CD4-positive, alpha-beta T cell treated with Interleukin-4 for 1 hour (primary cell): ENCODE measurements around the gene RPL10.
"Not testable (repeated sequence)": the region's sequence is repeated elsewhere in the genome, so short reads cannot be mapped to it uniquely, and the experiment has no call there.

Experiments used
- DNase-seq, 2 donors: peaks; one replicate each; pipeline ENCODE4 v3.0.0-alpha.2; 2020 to 2022

The RPL10 gene

DNA sequence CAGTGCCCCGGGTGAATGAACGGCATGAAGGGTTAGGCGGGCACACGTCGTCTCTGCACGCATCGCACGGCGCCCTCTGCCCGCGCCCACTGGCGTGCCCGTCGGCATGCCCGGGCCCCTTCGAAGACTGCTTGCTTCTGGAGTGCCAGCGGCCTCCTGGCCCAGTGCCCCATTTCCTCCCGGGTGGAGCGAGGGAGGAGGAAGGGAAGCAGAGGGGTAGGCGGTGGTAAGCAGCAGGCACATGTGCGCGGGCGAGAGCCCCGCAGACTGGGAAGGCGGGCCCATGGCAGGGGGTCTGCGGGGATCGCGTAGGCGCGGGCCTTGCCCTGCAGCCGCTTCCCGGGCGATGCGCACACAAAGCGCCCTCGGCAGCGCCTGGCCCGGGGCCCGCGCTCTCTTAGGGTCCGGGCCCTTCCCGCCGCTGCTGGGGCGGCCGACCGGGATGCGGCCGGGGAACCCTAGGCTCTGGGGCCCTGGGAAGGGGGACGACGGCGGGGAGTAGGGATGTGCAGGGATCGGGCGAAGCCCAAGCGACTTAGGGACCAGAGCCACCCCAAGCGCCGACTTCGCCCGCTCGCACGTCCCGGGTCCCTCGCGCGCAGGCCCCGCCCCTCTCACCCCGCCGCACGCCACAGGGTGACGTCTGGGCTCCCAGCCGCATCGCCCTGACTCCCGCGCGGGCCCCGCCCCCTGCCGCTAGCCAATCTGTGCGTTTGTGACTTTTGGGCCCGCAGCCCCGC is 19.9 kb upstream of the RPL10 start:
- peak; percentile 43 to 53 for DNase-seq

DNA sequence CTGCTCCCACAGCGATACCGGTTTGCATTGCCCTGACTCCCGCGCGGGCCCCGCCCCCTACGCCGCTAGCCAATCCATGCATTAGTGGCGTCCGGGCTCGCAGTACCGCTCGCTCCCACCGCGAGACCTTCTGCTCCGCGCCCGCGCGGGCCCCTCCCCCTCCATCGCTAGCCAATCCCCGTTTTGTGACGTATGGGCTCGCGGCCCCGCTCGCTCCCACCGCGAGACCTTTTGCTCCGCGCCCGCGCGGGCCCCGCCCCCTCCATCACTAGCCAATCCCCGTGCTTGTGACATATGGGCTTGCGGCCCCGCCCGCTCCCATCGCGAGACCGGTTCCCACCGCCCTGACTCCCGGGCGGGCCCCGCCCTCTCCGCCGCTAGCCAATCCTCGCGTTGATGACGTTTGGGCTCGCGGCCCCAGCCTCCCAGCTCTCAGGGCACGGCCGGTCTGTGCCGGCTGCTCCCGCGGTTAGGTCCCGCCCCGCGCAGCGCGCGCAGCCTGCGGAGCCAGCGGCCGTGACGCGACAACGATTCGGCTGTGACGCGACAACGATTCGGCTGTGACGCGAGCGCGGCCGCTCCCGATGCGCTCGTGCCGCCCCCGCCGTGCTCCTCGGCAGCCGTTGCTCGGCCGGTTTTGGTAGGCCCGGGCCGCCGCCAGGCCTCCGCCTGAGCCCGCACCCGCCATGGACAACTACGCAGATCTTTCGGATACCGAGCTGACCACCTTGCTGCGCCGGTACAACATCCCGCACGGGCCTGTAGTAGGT is 19.2 kb upstream of the RPL10 start, which contains the start of gene EMD:
Gene EMD, plus strand, starts transcription at position 497 of the 770 bp plus-strand sequence. Its CDS starts 190 bp downstream, at position 687.
- DNase-seq, result peak; percentile 98 to 99

DNA sequence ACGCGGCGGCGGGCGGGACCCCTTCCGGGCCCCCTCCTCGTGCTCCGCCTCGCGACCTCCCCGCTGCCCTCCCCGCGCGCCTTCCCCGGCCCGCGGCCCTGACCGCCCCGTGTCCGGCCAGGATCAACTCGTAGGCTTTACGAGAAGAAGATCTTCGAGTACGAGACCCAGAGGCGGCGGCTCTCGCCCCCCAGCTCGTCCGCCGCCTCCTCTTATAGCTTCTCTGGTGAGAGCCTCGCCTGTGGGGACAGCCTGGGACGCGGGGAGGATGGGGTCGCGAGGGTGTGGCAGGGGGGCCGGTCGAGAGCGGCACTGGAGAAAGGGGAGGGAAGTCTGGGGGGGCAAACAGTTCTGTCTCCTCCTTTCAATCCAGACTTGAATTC is 18.6 kb upstream of the RPL10 start:
- DNase-seq, result no peak

DNA sequence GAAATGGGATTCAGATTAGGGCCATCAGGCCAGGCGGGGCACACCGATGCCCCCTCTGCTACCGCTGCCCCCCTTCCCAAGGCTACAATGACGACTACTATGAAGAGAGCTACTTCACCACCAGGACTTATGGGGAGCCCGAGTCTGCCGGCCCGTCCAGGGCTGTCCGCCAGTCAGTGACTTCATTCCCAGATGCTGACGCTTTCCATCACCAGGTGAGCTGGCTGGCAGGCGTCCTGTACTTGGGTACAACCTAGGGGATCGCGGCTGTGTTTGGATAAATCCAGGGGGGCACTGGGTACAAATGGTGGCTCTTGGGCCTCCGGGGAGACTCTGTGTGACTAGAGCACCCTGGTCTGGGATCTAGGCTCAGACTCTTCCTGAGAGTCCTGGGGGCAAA is 18.0 kb upstream of the RPL10 start:
- peak in 1 of 2 donors; percentile 0 for DNase-seq

DNA sequence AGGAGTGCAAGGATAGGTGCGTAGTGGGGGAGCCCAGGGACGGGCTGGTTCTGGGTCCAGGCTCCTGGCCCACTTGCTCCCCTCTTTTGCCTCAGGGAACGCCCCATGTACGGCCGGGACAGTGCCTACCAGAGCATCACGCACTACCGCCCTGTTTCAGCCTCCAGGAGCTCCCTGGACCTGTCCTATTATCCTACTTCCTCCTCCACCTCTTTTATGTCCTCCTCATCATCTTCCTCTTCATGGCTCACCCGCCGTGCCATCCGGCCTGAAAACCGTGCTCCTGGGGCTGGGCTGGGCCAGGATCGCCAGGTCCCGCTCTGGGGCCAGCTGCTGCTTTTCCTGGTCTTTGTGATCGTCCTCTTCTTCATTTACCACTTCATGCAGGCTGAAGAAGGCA is 17.4 kb upstream of the RPL10 start:
- no peak for DNase-seq

DNA sequence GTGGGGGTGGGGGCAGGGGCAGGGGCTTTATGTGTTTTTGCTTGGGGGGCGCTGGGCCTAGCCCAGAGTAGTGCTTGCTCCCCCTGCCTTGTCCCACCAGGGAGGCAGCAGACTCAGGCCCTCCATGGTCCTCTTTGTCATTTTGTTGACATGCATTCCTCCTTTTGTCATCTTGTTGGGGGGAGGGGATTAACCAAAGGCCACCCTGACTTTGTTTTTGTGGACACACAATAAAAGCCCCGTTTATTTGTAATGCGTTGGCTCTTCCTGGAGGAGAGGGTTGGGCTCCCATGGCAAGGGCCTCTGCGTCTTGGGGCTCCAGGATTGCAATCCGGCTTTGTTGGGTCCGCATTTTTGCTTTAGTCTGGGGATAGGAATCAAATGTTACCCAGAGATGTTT is 16.9 kb upstream of the RPL10 start:
- no peak for DNase-seq

DNA sequence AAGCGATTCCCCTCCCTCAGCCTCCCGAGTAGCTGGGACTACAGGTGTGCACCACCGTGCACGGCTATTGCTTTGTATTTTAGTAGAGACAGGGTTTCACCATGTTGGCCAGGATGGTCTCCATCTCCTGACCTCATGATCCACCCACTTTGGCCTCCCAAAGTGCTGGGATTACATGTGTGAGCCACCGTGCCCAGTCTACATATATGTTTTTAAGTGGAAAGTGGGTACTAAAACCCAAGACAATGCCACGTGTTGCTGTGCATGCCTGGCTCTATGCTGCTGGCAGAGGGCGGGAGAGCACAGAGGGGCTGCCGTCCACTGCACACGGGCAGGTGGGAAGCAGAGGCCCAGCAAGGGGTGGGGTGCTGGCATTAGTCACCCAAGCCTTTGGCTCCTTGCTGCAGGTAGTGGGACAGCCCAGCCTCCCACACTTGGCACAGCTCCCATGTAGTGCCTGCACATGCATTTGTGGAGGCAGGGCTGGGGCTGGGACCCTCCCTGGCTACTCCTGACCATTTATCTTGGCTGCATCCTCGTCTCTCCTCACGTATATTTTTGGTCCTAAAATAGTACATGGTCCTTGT is 15.6 kb upstream of the RPL10 start:
- DNase-seq, result peak in 1 of 2 donors; percentile 0

DNA sequence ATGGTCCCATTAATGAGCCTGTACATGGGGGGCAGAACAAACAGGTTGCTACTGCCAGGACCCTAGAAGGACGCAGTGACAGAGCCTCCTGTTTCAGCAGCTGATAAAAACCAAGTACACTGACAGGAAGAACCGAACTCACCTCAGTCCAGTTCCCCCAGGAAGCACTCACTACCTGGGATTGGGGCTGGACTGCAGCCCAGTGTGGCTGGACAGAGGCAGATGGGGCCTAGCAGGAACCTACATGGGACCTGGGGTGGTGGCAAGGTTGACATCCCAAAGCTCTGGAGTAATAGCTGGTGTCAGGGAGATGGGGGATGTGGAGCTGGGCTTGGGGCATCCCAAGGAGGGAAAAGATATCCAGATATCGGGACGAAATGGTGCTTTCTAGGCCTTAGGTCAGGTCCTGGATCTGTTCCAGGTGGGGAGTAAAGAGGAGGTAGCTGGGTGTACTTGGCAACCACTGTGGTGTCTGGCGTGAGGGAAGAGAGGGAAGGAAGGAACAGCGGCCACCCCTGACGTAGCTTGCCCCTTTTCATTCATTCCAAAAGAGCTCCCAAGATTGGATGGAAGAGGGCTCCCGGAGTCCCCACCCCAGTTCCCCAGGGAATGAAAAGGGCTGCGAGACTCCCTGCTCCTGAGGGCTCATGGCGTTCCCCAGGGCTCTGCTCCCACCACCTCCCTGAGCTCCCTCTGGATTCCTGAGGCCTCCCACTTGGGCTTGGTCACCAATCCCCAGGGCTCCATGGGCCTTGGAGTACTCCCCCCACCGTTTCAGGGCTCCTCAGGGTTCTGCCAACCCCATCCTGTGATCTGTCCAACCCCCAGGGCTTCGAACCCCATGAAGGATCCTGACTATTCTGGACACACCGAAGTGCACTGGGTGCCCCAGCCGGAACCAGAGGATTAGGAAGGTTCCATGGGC is 14.6 kb upstream of the RPL10 start:
- peak in 1 of 2 donors; percentile 0 for DNase-seq

DNA sequence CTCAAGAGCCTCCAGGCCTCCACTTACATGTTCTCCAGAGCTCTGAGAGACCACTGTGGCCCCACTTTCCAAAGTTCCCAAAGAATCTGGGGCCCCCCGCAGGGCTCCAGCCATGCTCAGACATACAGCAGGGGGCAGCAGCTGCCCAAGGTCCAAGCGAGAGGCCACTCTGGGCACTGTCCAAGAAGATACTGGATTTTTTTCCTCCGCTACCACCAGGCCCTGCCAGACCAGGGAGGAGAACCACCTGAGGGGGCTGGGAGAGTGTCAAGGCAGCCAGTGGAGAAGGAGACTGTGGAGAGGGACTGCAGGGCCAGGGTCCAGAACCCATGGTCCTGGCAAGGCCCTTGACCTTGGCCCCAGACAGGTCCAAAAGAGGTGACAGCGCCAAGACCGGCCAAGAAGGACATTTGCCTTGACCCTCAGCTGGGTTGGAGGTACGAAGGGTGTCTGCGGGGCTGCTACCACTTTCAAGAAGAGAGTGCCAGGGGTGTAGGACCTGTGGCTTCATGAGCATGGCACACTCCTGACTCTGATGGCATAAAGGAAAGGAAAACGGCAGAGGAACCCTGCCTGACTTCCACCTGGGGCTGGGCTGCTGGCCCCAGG is 13.8 kb upstream of the RPL10 start:
- DNase-seq, result no peak

DNA sequence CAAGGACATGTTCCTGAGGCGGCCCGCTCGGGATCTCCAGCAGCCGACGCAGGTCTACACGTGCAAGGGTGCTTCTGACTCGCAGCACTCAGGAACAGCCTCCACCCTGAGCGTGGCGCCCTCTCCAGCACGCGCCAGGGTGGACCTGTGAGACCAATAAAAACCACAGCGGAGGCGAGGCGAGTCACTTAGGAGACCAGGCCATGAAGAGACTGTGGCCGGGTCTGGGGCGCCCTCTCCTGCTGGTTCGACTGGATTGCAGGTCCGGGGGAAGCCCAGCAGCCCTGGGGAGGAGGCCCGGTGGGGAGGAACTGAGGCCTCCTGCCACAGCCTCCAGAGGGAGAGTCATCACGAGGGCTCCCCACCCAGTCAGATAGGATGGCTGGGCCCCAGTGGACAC is 10.1 kb upstream of the RPL10 start:
- DNase-seq, result not testable (repeated sequence)

DNA sequence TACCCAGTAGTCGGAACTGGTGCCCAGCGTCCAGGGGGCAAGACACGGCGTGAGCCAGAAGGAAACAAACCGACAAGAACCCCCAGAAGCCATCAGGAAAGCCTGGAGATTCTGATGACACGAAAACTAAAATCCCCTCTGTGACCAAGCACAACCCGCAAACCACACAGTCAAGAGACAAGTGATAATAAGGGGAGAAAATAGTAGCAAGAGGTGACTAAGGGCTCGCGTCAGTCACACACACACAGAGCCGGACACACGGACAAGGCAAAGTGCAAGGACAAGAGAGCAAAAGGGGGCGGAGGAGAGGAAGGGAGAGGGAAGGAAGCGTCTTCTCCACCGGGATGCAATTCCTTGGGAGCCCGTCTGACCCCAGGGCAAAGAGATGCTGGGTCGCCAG is 9.5 kb upstream of the RPL10 start:
- DNase-seq, result not testable (repeated sequence)

DNA sequence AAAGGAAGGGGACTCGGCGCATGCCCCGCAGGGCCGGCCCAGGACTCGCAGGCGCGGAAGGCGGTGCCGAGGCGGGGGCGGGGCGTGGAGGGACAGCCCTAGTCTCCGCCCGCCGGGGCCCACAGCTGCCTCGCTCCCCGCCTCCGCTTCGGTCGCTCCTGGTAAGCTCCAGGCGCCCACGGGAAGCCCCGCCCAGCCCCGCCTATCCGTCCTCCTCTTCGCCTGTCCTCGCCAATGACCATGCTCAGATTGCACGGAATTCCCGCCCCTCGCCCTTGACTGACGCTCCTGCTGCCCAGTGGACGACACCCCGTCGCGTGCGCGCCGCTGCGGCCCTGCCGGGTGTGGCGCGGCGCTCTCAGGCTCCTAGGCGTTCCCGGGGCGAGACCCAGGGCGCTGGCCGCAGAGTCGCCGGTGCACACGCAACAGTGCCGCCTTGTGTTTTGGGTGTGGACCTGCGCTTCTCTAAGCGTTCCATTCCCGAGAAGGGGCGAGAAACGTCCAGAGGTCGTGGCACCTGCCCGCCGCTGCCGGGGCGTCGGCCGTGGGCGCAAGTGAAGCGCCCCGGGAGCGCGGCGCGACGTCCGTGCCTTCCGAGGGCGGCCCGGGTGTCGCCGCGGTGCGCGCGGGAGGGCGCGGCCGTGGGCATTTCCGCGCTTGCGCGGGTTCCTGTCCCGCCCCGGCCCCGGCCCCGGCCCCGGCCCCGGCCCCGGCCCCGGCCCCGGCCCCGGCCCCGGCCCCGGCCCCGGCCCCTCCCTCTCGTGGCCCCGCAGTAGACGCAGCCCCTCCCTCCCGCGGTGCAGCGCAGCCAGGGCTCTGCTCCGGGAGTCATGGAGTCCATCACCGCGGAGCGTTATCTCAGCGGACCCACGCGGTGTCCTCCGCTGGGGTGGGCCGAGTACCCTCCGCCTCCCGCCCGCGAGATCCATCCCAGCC is 8.1 kb upstream of the RPL10 start:
- peak; percentile 47 to 58 for DNase-seq

DNA sequence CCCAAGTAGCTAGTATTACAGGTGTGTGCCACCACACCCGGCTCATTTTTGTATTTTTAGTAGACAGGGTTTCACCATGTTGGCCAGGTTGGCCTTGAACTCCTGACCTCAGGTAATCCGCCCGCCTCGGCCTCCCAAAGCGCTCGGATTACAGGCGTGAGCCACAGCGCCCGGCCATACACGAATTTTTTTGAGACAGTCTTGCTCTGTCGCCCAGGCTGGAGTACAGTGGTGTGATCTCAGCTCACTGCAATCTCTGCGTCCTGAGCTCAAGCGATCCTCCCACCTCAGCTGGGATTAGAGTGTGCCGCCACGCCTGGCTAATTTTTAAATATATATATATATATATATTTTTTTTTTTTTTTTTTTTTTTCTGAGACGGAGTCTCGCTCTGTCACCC is 1.8 kb upstream of the RPL10 start:
- not testable (repeated sequence) for DNase-seq

DNA sequence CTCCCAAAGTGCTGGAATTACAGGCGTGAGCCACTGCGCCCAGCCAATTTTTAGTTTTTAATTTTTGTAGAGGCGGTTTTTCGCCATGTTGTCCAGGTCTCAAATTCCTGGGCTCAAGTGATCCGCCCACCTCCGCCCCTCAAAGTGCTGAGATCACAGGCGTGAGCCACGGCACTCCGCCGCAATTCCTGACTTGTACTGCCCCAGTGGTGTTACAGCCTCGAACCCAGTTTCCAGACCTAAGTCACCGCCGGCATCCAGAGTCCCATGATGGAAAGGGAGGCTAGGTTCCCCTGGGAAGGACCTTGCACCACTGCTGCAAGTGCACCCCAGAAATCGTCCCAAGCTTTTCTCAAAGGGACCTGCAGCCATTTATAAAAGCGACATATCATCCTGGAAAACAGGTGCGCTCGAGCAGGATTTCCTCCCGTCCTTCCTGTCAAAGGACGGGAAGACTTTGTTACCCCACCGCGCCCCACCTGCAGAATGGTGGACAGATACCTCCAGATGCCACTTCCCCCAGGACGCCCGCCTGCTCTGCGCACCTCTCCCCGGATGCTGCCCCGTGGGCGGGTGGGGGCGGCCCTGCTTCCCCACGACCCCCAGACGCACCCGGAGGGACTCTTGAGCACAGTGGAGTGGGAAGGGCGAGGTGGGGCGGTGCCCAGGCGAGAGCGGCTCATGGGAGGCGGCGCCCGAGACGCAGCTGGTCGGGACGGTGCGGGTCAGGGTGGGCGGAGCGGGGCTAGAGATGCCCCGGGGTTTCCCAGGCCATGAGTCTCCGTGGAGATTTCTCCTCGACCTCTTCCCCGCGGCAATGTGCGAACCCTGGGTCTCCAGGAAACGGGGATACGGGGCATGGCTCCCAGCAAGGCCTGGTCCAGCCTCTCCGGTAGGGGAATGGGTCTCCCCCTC is 947 bp upstream of the RPL10 start:
- DNase-seq, result peak; percentile 62 to 71

DNA sequence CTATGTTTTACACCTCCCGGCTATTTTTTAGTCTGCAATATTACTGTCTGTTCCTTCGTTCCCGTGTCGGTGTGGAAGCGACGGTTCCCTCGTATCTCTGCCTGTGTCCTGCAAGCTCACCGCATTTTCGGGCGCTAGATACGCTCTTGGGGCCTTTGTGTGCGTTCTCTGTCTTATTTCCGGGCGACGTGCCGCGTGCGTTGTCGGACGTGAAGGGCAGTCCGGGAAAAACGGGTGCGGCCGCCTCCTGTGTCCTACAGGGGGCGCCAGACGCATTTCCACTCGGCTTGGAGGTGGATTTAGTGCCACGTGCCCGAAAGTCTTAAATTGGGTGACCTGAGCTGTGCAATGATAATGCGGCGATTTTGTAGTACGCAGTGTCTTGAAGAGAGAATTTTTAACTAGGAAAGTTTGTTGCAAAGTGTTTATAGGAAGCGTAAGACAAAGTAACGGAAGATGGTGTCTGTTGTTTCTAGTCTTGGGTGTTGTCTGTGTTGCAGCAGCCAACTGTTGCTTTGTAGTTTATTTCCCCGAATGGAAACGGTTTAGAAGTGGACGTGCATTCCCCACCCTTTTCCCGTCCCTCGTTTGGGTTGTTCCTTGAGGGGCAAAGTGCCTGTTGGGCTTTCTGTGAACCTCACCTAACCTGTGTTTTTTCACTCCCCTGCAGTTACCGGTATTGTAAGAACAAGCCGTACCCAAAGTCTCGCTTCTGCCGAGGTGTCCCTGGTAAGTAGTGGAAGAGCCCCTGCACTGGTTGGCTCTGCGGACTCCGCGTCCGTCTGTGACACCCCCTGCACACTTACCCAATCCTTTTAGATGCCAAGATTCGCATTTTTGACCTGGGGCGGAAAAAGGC is 720 bp downstream of the RPL10 start:
- DNase-seq, result peak; percentile 87 to 88

DNA sequence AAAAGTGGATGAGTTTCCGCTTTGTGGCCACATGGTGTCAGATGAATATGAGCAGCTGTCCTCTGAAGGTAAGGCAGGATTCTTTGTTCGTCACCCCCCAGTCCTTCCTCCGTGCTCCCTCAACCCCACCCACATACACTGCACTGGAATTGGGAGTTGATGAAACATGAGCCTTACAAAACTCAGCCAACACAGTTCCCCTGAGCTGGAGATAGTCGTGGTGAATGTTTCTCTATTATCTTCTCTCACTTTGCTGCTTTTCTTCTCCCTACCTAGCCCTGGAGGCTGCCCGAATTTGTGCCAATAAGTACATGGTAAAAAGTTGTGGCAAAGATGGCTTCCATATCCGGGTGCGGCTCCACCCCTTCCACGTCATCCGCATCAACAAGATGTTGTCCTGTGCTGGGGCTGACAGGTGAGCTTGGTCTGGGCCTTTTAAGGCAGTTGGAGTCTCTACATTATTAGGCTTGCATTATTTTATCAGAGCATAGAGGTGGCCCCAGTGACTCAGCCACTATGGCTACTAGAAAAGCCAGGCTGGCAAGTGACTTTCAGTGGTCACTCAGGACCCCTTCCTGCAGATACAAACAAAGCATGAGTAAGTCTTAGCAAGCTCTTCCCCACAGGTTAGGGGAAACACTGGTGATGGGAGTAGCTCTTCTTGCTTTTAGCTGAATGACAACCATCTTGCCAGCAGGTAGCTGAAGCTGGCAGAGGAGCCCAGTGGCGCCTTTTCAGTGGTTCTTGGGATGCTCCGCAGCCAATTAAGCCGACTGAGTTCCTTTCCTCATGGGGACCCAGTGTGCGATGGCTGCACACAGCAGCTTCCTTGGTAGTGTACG is 1.6 kb downstream of the RPL10 start:
- peak; percentile 27 to 52 for DNase-seq

DNA sequence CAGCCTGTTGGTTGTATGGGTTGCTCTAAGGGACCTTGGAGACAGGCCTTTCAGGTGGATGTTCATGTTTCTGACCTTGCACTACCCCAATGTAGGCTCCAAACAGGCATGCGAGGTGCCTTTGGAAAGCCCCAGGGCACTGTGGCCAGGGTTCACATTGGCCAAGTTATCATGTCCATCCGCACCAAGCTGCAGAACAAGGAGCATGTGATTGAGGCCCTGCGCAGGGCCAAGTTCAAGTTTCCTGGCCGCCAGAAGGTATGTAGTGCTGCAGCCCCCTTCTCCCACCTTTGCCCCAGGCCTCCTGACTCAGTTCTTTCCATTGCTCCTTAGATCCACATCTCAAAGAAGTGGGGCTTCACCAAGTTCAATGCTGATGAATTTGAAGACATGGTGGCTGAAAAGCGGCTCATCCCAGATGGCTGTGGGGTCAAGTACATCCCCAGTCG is 2.2 kb downstream of the RPL10 start:
- DNase-seq, result not testable (repeated sequence)
